Measurements from ENCODE around the gene RCVRN.

Gene RCVRN

DNA sequence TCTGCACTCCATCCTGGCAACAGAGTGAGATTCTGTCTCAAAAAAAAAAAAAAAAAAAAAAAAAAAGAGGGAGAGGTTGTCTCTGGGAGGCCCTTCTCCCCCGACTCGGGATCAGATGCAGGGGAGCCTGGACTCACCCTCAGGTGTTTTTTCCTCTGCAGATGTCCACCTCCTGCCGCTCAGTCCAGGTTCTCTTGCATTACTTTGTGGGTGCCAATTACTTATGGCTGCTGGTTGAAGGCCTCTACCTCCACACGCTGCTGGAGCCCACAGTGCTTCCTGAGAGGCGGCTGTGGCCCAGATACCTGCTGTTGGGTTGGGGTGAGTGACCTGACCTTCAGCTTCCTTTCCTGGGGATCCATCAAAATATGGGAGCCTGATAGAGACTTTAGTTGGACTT is 45.3 kb downstream of the RCVRN start:
- H3K4me1 Mint-ChIP-seq, result no peaks in the 10 kb centered on the region
- H3K27me3 Mint-ChIP-seq, result no peaks in the 10 kb centered on the region
- peaks cover 6% of the 10 kb centered on the region for H3K9me3 Mint-ChIP-seq
- H3K36me3 Mint-ChIP-seq, result no peaks in the 10 kb centered on the region
- H3K4me3 Mint-ChIP-seq, result no peak overlapping the region
- H3K27ac Mint-ChIP-seq, result no peak overlapping the region
- no peak for ATAC-seq

DNA sequence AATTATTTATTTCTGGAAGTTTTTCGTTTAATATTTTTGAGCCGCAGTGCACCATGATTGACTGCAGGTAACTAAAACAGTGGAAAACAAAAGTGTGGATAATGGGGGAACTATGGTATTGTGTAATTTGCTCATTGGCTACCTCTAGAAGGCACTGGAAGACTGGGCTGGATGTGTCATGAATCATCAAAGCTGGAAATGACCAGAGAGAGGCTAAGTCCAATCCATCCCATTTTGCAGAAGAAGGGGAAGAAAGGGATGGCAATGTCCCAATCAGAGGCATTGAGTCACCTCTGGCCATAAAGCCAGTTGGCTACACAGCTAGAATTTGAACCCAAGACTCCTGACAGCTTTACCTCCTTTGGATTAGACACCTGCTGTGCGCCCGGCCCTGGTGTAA is 50.0 kb downstream of the RCVRN start:
- no peak overlapping the region for H3K4me3 Mint-ChIP-seq
- H3K27ac Mint-ChIP-seq, result no peak overlapping the region
- no peaks in the 10 kb centered on the region for H3K36me3 Mint-ChIP-seq
- peaks cover 7% of the 10 kb centered on the region for H3K9me3 Mint-ChIP-seq
- no peak for ATAC-seq
- H3K4me1 Mint-ChIP-seq, result no peaks in the 10 kb centered on the region
- no peaks in the 10 kb centered on the region for H3K27me3 Mint-ChIP-seq

DNA sequence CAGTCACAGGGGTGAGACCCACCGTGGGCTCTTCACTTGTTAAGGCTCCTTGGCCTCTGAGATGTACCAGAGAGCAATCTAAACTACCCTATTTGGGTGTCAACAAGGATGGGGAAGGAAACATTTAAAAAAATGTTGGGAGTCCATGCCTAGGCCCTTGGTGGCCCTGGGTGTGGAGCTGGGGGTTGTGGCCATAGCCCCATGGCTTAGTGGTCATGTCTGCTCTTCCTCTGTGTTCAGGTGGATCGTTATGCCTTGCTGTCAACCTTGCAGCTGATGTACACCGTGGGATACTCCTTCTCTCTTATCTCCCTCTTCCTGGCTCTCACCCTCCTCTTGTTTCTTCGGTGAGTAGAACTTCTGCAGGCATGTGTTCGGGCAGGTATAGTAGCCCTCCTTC is 50.8 kb downstream of the RCVRN start:
- Mint-ChIP-seq H3K36me3 (no peaks in the 10 kb centered on the region), H3K4me3 (no peak overlapping the region), H3K9me3 (peaks cover 7% of the 10 kb centered on the region), H3K27ac (no peak overlapping the region), H3K4me1 (no peaks in the 10 kb centered on the region), H3K27me3 (no peaks in the 10 kb centered on the region)
- no peak for ATAC-seq

DNA sequence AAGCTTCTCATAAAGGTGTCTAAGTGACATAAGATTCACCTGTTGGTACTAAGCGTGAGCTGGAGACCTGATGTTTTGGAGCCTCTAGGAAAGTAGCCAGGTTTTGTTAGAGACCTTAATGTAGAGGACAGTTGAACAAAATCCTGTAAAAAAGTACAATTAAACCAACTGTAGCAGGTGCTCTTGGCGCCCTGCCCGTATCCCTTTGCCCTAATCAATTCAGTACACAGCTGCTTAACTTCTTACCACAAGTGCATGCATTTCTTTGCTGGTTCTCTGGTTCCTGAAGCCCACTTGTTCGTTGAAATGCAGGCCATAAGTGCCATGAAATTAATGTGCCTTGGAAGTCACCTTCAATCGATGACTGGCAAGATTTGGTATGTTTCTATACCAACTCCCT is 54.9 kb downstream of the RCVRN start:
- no peak for ATAC-seq
- no peak overlapping the region for H3K4me3 Mint-ChIP-seq
- peaks cover 5% of the 10 kb centered on the region for H3K9me3 Mint-ChIP-seq
- H3K36me3 Mint-ChIP-seq, result no peaks in the 10 kb centered on the region
- no peaks in the 10 kb centered on the region for H3K4me1 Mint-ChIP-seq
- H3K27me3 Mint-ChIP-seq, result no peaks in the 10 kb centered on the region
- no peak overlapping the region for H3K27ac Mint-ChIP-seq

Data from stimulated activated memory B cell treated with anti-CD40 and anti-IgM and Interleukin-4, amounts not matched to agents 10 μg/mL and 1 μg/mL and 100 μg/mL, for 72 hours (primary cell).